HFFc6 (cell line): ENCODE results near the gene HBE1. TPM values are rescaled to one million over a fixed set of nuclear protein-coding genes. Genes with fewer than 3 reads are reported as not detected.

Source experiments
- DNase-seq: peaks from one replicate; pipeline ENCODE4 v3.0.0-alpha.2; 2018
- H3K27ac Mint-ChIP-seq: 2 replicates; pipeline ENCODE4 v1.8.0; 2020; ENCODE audit warnings: mild to moderate bottlenecking, mixed read lengths
- H3K27me3 Mint-ChIP-seq: 2 replicates; pipeline ENCODE4 v1.8.0; 2021; ENCODE audit warnings: mild to moderate bottlenecking, moderate library complexity, mixed read lengths; ENCODE audit not compliant: insufficient read depth
- H3K36me3 Mint-ChIP-seq: 2 replicates; pipeline ENCODE4 v1.8.0; 2021; ENCODE audit warnings: low read depth, mixed read lengths
- H3K4me1 Mint-ChIP-seq: 2 replicates; pipeline ENCODE4 v1.8.0; 2020; ENCODE audit warnings: low read depth, mixed read lengths
- H3K4me3 Mint-ChIP-seq: 2 replicates; pipeline ENCODE4 v1.8.0; 2020; ENCODE audit warnings: mild to moderate bottlenecking, moderate library complexity, mixed read lengths
- H3K9me3 Mint-ChIP-seq: 2 replicates; pipeline ENCODE4 v1.8.0; 2020; ENCODE audit warnings: mild to moderate bottlenecking, mixed read lengths
- CTCF ChIP-seq: fragments of 200-600 bp; sonication (generic); IDR thresholded peaks from 2 replicates; pipeline ENCODE4 v1.5.0; 2021; ENCODE audit warnings: antibody characterized with exemption, mild to moderate bottlenecking
- total RNA-seq, 6 experiments: library from RNA; stranded (reverse); fragmentation: NEBNext Ultra II Directional; extraction: Animal tissue kit (Norgen Biotek cat#: 25700); gene quantifications; 2 replicates in 1 of 6; 3 replicates in 5 of 6; pipeline ENCODE4 v1.2.3, GENCODE V29; 2021

HBE1 gene
- total RNA-seq, 6 experiments from 2014 or later: not detected

GRCh38 chr11:5279471-5280090 is 9.8 kb upstream of the HBE1 start:
- no peaks in the 10 kb centered on the region for H3K9me3 Mint-ChIP-seq
- H3K27ac Mint-ChIP-seq: peak overlapping the region; percentile 67
- no peaks in the 10 kb centered on the region for H3K27me3 Mint-ChIP-seq
- peaks cover 48% of the 10 kb centered on the region for H3K4me1 Mint-ChIP-seq
- TF ChIP-seq CTCF: no peak
- no peak overlapping the region for H3K4me3 Mint-ChIP-seq
- no peaks in the 10 kb centered on the region for H3K36me3 Mint-ChIP-seq
- DNase-seq: no peak

- H3K27ac Mint-ChIP-seq: no peak overlapping the region
- H3K4me3 Mint-ChIP-seq: no peak overlapping the region
- H3K27me3 Mint-ChIP-seq: no peaks in the 10 kb centered on the region
- no peak for TF ChIP-seq CTCF
- H3K4me1 Mint-ChIP-seq: peaks cover 55% of the 10 kb centered on the region
- no peak for DNase-seq
- H3K36me3 Mint-ChIP-seq: no peaks in the 10 kb centered on the region
- no peaks in the 10 kb centered on the region for H3K9me3 Mint-ChIP-seq
These were observed 8.2 kb upstream of the HBE1 start for GRCh38 chr11:5277807-5278382.

- TF ChIP-seq CTCF: no peak
- Mint-ChIP-seq H3K36me3 (no peaks in the 10 kb centered on the region), H3K9me3 (no peaks in the 10 kb centered on the region)
These were observed 7.0 kb upstream of the HBE1 start for GRCh38 chr11:5276697-5277096.

GRCh38 chr11:5275369-5276110 is 5.8 kb upstream of the HBE1 start:
- Mint-ChIP-seq H3K9me3 (no peaks in the 10 kb centered on the region), H3K27me3 (no peaks in the 10 kb centered on the region), H3K4me1 (peaks cover 36% of the 10 kb centered on the region), H3K36me3 (no peaks in the 10 kb centered on the region), H3K4me3 (no peak overlapping the region), H3K27ac (no peak overlapping the region)
- DNase-seq: no peak
- TF ChIP-seq CTCF: no peak

More at GRCh38 chr11:5276697-5277096, 7.0 kb upstream of the HBE1 start:
- Mint-ChIP-seq H3K4me1 (peaks cover 47% of the 10 kb centered on the region), H3K27ac (no peak overlapping the region), H3K27me3 (no peaks in the 10 kb centered on the region), H3K4me3 (no peak overlapping the region)
- no peak for DNase-seq

- Mint-ChIP-seq H3K36me3 (no peaks in the 10 kb centered on the region), H3K9me3 (no peaks in the 10 kb centered on the region), H3K27me3 (no peaks in the 10 kb centered on the region), H3K4me3 (no peak overlapping the region), H3K27ac (peak overlapping the region; percentile 33; the same call in 1 of the 2 replicates), H3K4me1 (peaks cover 24% of the 10 kb centered on the region)
- no peak for DNase-seq
- TF ChIP-seq CTCF: no peak
These were observed 4.7 kb upstream of the HBE1 start for GRCh38 chr11:5274395-5274794.
